EL (cell line): ENCODE results near the gene PTPN20.

Experiments used
- DNase-seq: peaks from one replicate; pipeline ENCODE4 v3.0.0-alpha.2; 2016

PTPN20 gene

GRCh38 chr10:47022311-47023131, 111.3 kb downstream of the PTPN20 start:
- no peak for DNase-seq

GRCh38 chr10:47023237-47024045, 112.2 kb downstream of the PTPN20 start:
- DNase-seq, result no peak

GRCh38 chr10:47024046-47024322, 112.8 kb downstream of the PTPN20 start:
- DNase-seq, result no peak

GRCh38 chr10:47024399-47025252, 113.4 kb downstream of the PTPN20 start:
- peak; percentile 39 for DNase-seq

GRCh38 chr10:47025253-47025539, 114.0 kb downstream of the PTPN20 start:
- DNase-seq, result no peak

- peak; percentile 63 for DNase-seq
These were observed 114.5 kb downstream of the PTPN20 start for GRCh38 chr10:47025540-47026300.

- no peak for DNase-seq
These were observed 115.3 kb downstream of the PTPN20 start for GRCh38 chr10:47026301-47027107.

GRCh38 chr10:47027108-47027783, 116.0 kb downstream of the PTPN20 start:
- DNase-seq, result no peak

- DNase-seq, result no peak
These were observed 116.6 kb downstream of the PTPN20 start for GRCh38 chr10:47027784-47028260.

- no peak for DNase-seq
These were observed 117.2 kb downstream of the PTPN20 start for GRCh38 chr10:47028466-47028865.

GRCh38 chr10:47029181-47030009, 118.2 kb downstream of the PTPN20 start:
- no peak for DNase-seq

- DNase-seq, result no peak
These were observed 119.0 kb downstream of the PTPN20 start for GRCh38 chr10:47030191-47030703.

- DNase-seq, result peak; percentile 10
These were observed 120.1 kb downstream of the PTPN20 start for GRCh38 chr10:47031211-47031900.

GRCh38 chr10:47031901-47032465, 120.8 kb downstream of the PTPN20 start:
- peak; percentile 9 for DNase-seq

- DNase-seq, result no peak
These were observed 121.9 kb downstream of the PTPN20 start for GRCh38 chr10:47033081-47033480.

GRCh38 chr10:47033541-47034270, 122.5 kb downstream of the PTPN20 start:
- DNase-seq, result no peak

GRCh38 chr10:47034441-47035051, 123.3 kb downstream of the PTPN20 start:
- DNase-seq, result no peak
